ENCODE data around the gene RHOA. TPM values are rescaled to one million over a fixed set of nuclear protein-coding genes. Genes with fewer than 3 reads are reported as not detected.

Gene RHOA
- total RNA-seq (100 to 1,000 TPM; 212 to 411 (median 218) TPM), polyA plus RNA-seq (100 to 1,000 TPM; 439 to 576 TPM), total RNA-seq (140 reads per million, percentile 89 among the genes with 10 or more reads in this experiment)

DNA sequence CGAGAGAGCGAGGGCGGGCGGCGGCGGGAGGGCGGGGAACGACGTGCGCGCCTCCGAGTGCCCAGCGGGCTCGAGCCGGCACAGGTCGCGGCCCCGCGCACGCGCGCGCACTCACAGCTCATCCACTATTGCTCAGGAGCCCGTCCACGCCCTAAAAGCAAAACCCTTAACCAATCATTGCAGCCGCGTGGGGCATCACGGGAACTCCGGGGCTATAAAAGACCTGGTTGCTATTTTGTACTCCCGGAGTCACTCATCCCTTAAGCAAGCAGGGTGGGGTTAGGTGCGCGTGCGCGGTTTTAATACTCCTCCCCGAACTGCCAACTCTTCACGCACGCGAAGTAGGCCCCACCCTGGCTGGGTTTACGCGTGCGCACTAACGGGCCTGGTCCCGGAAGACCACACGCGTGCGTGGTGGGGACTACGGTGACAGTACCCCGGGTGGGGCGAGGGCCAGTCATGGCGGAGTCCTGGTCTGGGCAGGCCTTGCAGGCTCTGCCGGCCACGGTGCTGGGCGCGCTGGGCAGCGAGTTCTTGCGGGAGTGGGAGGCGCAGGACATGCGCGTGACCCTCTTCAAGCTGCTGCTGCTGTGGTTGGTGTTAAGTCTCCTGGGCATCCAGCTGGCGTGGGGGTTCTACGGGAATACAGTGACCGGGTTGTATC is at the start of gene RHOA, which contains the start of gene TCTA:
Gene RHOA (minus strand): TSS at position 9 of the 664 bp plus-strand sequence. CDS start 36,387 bp downstream, outside the sequence.
Gene TCTA (plus strand): TSS at position 456 of the 664 bp plus-strand sequence. CDS start 4 bp downstream, at position 460.
- Histone ChIP-seq H3K4me1 (ENCODE audit: control insufficient read depth in 2 of 2, insufficient read depth in 2 of 2, low read length in 2 of 2) (peaks cover 61 to 65% of the 10 kb centered on the region in 2 donors), H3K27me3 (ENCODE audit: control insufficient read depth in 2 of 2, insufficient read depth in 2 of 2, low read length in 2 of 2) (no peaks in the 10 kb centered on the region), H3K27ac (ENCODE audit: low read depth, low read length) (peak within 1 kb of the TSS; percentile 96), H3K36me3 (ENCODE audit: control insufficient read depth in 2 of 3, insufficient read depth in 3 of 3, low read length in 3 of 3) (peaks cover 0 to 8% (median 0%) of the 10 kb centered on the region in 3 experiments), H3K9me3 (ENCODE audit: control insufficient read depth in 2 of 3, low read length in 3 of 3) (no peaks in the 10 kb centered on the region), H3K4me3 (ENCODE audit: low read length) (peak within 1 kb of the TSS; percentile 86)
- Mint-ChIP-seq H3K27ac (peak within 1 kb of the TSS; percentile 88 to 97 (median 95)), H3K4me1 (peaks cover 51 to 82% (median 71%) of the 10 kb centered on the region in 7 donors), H3K4me3 (peak within 1 kb of the TSS; percentile 82 to 97 (median 94)), H3K36me3 (peaks cover 0 to 37% (median 0%) of the 10 kb centered on the region in 5 donors), H3K27me3 (peaks cover 0 to 2% (median 0%) of the 10 kb centered on the region in 5 donors), H3K9me3 (no peaks in the 10 kb centered on the region)
- POLR2A ChIA-PET: interaction anchor here (0.6 to 3.9 kb wide), 17 partner anchors 9 to 420 kb away, joined by 3 to 71 read pairs (median 6); partner anchors contain the start of genes DAG1, NICN1, QRICH1 and USP4
- intact Hi-C loops (cut with micrococcal nuclease): loop anchor here (1.0 to 10.0 kb wide), 15 partner anchors 17 to 1630 kb away; partner anchors contain the start of genes DAG1 (in 2 of the 2), GPX1 (in 2 of the 2), NICN1 (in 2 of the 2) and QRICH1 (in 2 of the 2)
- CTCF ChIA-PET: interaction anchor here (1.0 to 2.0 kb wide), 2 partner anchors 59 to 72 kb away, joined by 3 to 11 read pairs; partner anchors contain the start of gene USP4
- DNase-seq (peak; percentile 94 to 100 (median 99)), ATAC-seq (peak; percentile 90)

DNA sequence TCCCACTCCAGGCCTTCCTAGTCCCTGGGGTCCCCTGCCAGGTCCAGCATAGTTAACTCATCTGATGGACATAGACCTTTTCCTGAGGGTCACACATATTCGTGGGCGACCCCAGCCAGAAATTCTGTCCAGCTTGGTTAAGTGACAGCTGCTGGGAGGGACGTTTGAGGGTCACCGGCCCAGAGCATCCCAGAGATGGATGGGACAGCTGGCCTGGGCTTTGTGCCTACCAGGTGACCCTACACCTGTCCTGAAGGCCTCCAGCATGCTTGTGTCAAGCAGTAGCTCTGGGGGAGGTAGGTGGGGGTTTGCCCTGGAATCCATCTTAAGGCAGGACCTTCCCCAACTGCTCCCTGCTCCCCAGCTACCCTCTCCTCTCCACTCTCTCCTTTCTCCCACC is 49.2 kb upstream of the RHOA start:
- CTCF ChIA-PET: interaction anchor here (0.6 to 1.3 kb wide), 4 partner anchors 12 to 504 kb away, joined by 3 to 4 read pairs (median 3); partner anchors contain the start of gene USP4
- Mint-ChIP-seq H3K4me1 (peaks cover 0 to 5% (median 0%) of the 10 kb centered on the region in 7 donors), H3K9me3 (no peaks in the 10 kb centered on the region), H3K4me3 (no peak overlapping the region), H3K36me3 (no peaks in the 10 kb centered on the region), H3K27ac (no peak overlapping the region), H3K27me3 (no peaks in the 10 kb centered on the region)
- DNase-seq (no peak), ATAC-seq (no peak)
- H3K4me3 ChIP-seq (ENCODE audit: low read length): no peak overlapping the region
- intact Hi-C loops (cut with micrococcal nuclease): no loop called here
- H3K27ac ChIP-seq (ENCODE audit: low read depth, low read length): no peak overlapping the region
- no peaks in the 10 kb centered on the region for H3K27me3 ChIP-seq (ENCODE audit: control insufficient read depth in 2 of 2, insufficient read depth in 2 of 2, low read length in 2 of 2)
- no peaks in the 10 kb centered on the region for H3K9me3 ChIP-seq (ENCODE audit: control insufficient read depth in 2 of 3, low read length in 3 of 3)
- POLR2A ChIA-PET: no interaction called here
- H3K36me3 ChIP-seq (ENCODE audit: control insufficient read depth in 2 of 3, insufficient read depth in 3 of 3, low read length in 3 of 3): no peaks in the 10 kb centered on the region
- H3K4me1 ChIP-seq (ENCODE audit: control insufficient read depth in 2 of 2, insufficient read depth in 2 of 2, low read length in 2 of 2): no peaks in the 10 kb centered on the region

- H3K4me3 Mint-ChIP-seq: no peak overlapping the region
- H3K27me3 Mint-ChIP-seq: no peaks in the 10 kb centered on the region
- peaks cover 0 to 5% (median 0%) of the 10 kb centered on the region in 7 donors for H3K4me1 Mint-ChIP-seq
Measured at GRCh38 chr3:49460188-49460890, 48.6 kb upstream of the RHOA start.

DNA sequence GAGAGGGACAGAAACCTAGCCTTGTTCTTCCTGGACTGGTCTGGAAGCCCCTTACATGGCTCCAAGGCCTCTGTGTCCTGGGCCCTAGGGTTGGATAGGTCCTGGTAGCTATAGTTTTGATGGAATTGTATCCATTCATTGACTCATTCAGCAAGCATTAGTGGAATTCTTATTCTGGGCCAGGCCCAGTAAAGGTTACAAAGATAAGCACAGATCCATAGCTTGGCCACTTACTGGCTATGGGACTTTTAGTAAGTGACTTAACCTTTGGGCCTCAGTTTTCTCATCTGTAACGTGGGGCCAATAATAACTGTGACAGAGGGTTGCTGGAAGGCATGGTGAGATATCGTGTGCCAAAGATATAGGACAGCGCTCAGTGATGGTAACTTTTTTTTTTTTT is 44.7 kb upstream of the RHOA start:
- H3K4me3 Mint-ChIP-seq: no peak overlapping the region

More at GRCh38 chr3:49460188-49460890, 48.6 kb upstream of the RHOA start:
- Mint-ChIP-seq H3K9me3 (no peaks in the 10 kb centered on the region), H3K36me3 (no peaks in the 10 kb centered on the region), H3K27ac (no peak overlapping the region)
- Histone ChIP-seq H3K27ac (ENCODE audit: low read depth, low read length) (no peak overlapping the region), H3K9me3 (ENCODE audit: control insufficient read depth in 2 of 3, low read length in 3 of 3) (no peaks in the 10 kb centered on the region), H3K36me3 (ENCODE audit: control insufficient read depth in 2 of 3, insufficient read depth in 3 of 3, low read length in 3 of 3) (no peaks in the 10 kb centered on the region), H3K4me3 (ENCODE audit: low read length) (no peak overlapping the region), H3K27me3 (ENCODE audit: control insufficient read depth in 2 of 2, insufficient read depth in 2 of 2, low read length in 2 of 2) (no peaks in the 10 kb centered on the region), H3K4me1 (ENCODE audit: control insufficient read depth in 2 of 2, insufficient read depth in 2 of 2, low read length in 2 of 2) (no peaks in the 10 kb centered on the region)
- DNase-seq: no peak
- POLR2A ChIA-PET: no interaction called here
- intact Hi-C loops (cut with micrococcal nuclease): no loop called here
- ATAC-seq: no peak
- CTCF ChIA-PET: interaction anchor here (0.6 to 1.3 kb wide), 3 partner anchors 56 to 504 kb away, joined by 3 to 4 read pairs (median 3); partner anchors contain the start of gene USP4

DNA sequence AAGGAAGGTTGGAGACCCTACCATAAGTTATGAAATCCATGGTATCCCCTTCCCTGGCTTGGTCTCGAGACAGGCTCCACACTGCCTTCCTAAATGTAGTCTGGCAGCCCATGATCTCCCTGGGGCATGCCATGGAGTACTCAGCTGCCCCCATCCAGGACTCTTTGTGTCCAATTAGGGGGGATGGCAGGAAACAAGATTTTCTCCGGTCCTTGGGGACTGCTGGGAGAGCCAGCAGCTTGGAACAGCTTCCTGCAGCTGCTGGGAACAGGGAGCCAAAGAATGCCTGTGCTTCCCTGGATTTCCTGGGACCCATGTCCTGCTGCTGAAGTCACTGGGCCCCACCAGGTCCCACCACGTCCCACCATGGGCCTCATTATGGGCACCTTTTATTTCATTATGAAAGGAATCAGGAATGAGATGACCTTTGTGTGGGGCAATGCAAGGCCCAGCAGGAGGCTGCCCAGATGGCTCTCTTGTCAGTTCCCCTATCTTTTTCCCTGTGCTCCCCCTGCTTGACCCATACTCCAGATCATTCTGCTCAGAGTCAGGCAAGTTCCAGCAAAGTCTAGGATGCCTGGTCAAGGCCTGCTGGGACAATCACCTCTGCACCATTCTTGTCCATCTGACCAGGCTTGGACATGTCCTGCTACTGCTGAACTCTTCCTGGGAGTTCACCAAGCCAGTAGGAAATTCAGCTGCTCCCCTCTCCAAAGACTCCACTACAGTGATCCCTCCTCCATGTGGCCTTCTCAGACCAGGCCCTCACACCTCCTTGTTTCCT is 43.3 kb upstream of the RHOA start:
- H3K9me3 ChIP-seq (ENCODE audit: control insufficient read depth in 2 of 3, low read length in 3 of 3): no peaks in the 10 kb centered on the region
- no peak overlapping the region for H3K4me3 Mint-ChIP-seq
- no peaks in the 10 kb centered on the region for H3K4me1 Mint-ChIP-seq
- no peak overlapping the region for H3K27ac Mint-ChIP-seq
- H3K27me3 Mint-ChIP-seq: no peaks in the 10 kb centered on the region
- no peaks in the 10 kb centered on the region for H3K27me3 ChIP-seq (ENCODE audit: control insufficient read depth in 2 of 2, insufficient read depth in 2 of 2, low read length in 2 of 2)
- H3K36me3 ChIP-seq (ENCODE audit: control insufficient read depth in 2 of 3, insufficient read depth in 3 of 3, low read length in 3 of 3): no peaks in the 10 kb centered on the region
- H3K9me3 Mint-ChIP-seq: no peaks in the 10 kb centered on the region
- intact Hi-C loops (cut with micrococcal nuclease): no loop called here
- no peak overlapping the region for H3K27ac ChIP-seq (ENCODE audit: low read depth, low read length)
- H3K4me1 ChIP-seq (ENCODE audit: control insufficient read depth in 2 of 2, insufficient read depth in 2 of 2, low read length in 2 of 2): no peaks in the 10 kb centered on the region
- no peak for DNase-seq
- CTCF ChIA-PET: no interaction called here
- H3K4me3 ChIP-seq (ENCODE audit: low read length): no peak overlapping the region
- POLR2A ChIA-PET: interaction anchor here (0.6 to 1.3 kb wide), 4 partner anchors 15 to 39 kb away, joined by 3 read pairs; partner anchors contain the start of gene DAG1
- no peaks in the 10 kb centered on the region for H3K36me3 Mint-ChIP-seq
- ATAC-seq: no peak

More for the DNA sequence above, 44.7 kb upstream of the RHOA start:
- Histone ChIP-seq H3K4me3 (ENCODE audit: low read length) (no peak overlapping the region), H3K4me1 (ENCODE audit: control insufficient read depth in 2 of 2, insufficient read depth in 2 of 2, low read length in 2 of 2) (no peaks in the 10 kb centered on the region), H3K9me3 (ENCODE audit: control insufficient read depth in 2 of 3, low read length in 3 of 3) (no peaks in the 10 kb centered on the region), H3K27ac (ENCODE audit: low read depth, low read length) (no peak overlapping the region), H3K27me3 (ENCODE audit: control insufficient read depth in 2 of 2, insufficient read depth in 2 of 2, low read length in 2 of 2) (no peaks in the 10 kb centered on the region), H3K36me3 (ENCODE audit: control insufficient read depth in 2 of 3, insufficient read depth in 3 of 3, low read length in 3 of 3) (no peaks in the 10 kb centered on the region)
- no peaks in the 10 kb centered on the region for H3K27me3 Mint-ChIP-seq
- intact Hi-C loops (cut with micrococcal nuclease): no loop called here
- H3K36me3 Mint-ChIP-seq: no peaks in the 10 kb centered on the region
- DNase-seq (no peak), ATAC-seq (no peak)
- CTCF ChIA-PET: no interaction called here
- H3K27ac Mint-ChIP-seq: no peak overlapping the region
- POLR2A ChIA-PET: no interaction called here
- H3K4me1 Mint-ChIP-seq: peaks cover 0 to under 1% (median 0%) of the 10 kb centered on the region in 7 donors
- H3K9me3 Mint-ChIP-seq: no peaks in the 10 kb centered on the region

DNA sequence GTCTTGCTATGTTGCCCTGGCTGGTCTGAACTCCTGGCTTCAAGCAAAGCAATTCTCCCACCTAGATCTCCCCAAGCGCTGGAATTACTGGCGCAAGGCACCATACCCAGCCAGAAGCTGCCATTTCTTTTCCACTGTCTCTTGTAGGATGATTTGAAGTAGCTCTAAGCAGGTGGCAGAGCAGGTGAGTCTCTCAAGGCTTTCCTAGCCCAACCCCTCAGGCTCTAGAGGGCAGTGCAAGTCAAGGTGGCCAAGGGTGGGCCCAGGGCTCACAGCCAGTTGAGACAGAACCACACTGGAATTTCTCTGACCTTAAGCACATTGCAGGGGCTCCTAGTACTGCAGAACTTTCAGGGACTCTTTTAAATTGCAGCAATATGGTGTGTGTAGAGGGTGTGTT is 42.7 kb upstream of the RHOA start:
- H3K27ac Mint-ChIP-seq: peak overlapping the region in 1 of 9 donors; percentile 63

More for the DNA sequence above, 42.7 kb upstream of the RHOA start:
- CTCF ChIA-PET: interaction anchor here (0.7 kb wide), 1 partner anchor 114 kb away, joined by 5 read pairs; the partner anchor contains the start of gene USP4
- H3K36me3 Mint-ChIP-seq: no peaks in the 10 kb centered on the region
- H3K4me3 Mint-ChIP-seq: no peak overlapping the region
- H3K4me3 ChIP-seq (ENCODE audit: low read length): no peak overlapping the region
- ATAC-seq (no peak), DNase-seq (no peak)
- POLR2A ChIA-PET: interaction anchor here (0.6 to 1.3 kb wide), 6 partner anchors 11 to 145 kb away, joined by 3 to 5 read pairs (median 3); partner anchors contain the start of gene DAG1
- H3K36me3 ChIP-seq (ENCODE audit: control insufficient read depth in 2 of 3, insufficient read depth in 3 of 3, low read length in 3 of 3): no peaks in the 10 kb centered on the region
- intact Hi-C loops (cut with micrococcal nuclease): no loop called here
- no peaks in the 10 kb centered on the region for H3K4me1 Mint-ChIP-seq
- H3K9me3 ChIP-seq (ENCODE audit: control insufficient read depth in 2 of 3, low read length in 3 of 3): no peaks in the 10 kb centered on the region
- H3K27ac ChIP-seq (ENCODE audit: low read depth, low read length): no peak overlapping the region
- no peaks in the 10 kb centered on the region for H3K9me3 Mint-ChIP-seq
- no peaks in the 10 kb centered on the region for H3K27me3 Mint-ChIP-seq
- no peaks in the 10 kb centered on the region for H3K27me3 ChIP-seq (ENCODE audit: control insufficient read depth in 2 of 2, insufficient read depth in 2 of 2, low read length in 2 of 2)
- no peaks in the 10 kb centered on the region for H3K4me1 ChIP-seq (ENCODE audit: control insufficient read depth in 2 of 2, insufficient read depth in 2 of 2, low read length in 2 of 2)

Data from naive thymus-derived CD4-positive, alpha-beta T cell (primary cell).